ENCODE results near the gene STXBP6.

DNA sequence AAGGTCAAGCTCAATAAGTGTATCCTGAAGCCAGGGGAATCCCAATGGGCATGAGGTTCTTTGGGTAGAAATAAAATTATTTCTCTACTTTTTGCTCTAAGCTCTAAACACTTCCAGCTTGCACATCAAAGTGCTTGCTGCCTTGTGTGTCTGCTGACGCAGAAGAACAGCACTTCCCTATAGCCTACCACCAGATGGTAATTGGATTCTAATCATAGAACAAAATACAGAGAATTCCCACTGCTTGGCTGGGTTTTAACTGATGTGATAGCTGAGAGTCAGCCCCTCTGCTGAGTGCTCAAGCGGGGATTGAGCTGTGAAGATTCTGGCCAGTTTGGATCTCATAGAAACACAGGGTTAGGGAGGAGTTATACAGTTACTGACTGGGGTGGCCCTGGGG, 283.5 kb downstream of the STXBP6 start:
- TF ChIP-seq, protein P1, sequence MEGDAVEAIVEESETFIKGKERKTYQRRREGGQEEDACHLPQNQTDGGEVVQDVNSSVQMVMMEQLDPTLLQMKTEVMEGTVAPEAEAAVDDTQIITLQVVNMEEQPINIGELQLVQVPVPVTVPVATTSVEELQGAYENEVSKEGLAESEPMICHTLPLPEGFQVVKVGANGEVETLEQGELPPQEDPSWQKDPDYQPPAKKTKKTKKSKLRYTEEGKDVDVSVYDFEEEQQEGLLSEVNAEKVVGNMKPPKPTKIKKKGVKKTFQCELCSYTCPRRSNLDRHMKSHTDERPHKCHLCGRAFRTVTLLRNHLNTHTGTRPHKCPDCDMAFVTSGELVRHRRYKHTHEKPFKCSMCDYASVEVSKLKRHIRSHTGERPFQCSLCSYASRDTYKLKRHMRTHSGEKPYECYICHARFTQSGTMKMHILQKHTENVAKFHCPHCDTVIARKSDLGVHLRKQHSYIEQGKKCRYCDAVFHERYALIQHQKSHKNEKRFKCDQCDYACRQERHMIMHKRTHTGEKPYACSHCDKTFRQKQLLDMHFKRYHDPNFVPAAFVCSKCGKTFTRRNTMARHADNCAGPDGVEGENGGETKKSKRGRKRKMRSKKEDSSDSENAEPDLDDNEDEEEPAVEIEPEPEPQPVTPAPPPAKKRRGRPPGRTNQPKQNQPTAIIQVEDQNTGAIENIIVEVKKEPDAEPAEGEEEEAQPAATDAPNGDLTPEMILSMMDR (IDR thresholded peaks at IDR 0.05), result no peak
- no peak for TF ChIP-seq POLR2A (IDR thresholded peaks at IDR 0.05)
